GM12873 (cell line): Measurements from ENCODE around the gene MORN3.

Experiments
- CTCF ChIP-seq: IDR thresholded peaks from 2 replicates; pipeline ENCODE4 v1.5.1; 2012; ENCODE audit warnings: low read depth, mild to moderate bottlenecking, moderate library complexity, low read length, control low read depth; ENCODE audit not compliant: insufficient read depth; ENCODE audit errors: missing control alignments

The MORN3 gene

GRCh38 chr12:121712190-121712460 lies 42.7 kb upstream of the MORN3 start:
- no peak for TF ChIP-seq CTCF

GRCh38 chr12:121711361-121712189 lies 42.1 kb upstream of the MORN3 start:
- no peak for TF ChIP-seq CTCF

GRCh38 chr12:121709478-121709961 lies 40.1 kb upstream of the MORN3 start:
- no peak for TF ChIP-seq CTCF

GRCh38 chr12:121708313-121709063 lies 39.0 kb upstream of the MORN3 start:
- TF ChIP-seq CTCF: no peak

- no peak for TF ChIP-seq CTCF
Measured at GRCh38 chr12:121705514-121705913, 36.1 kb upstream of the MORN3 start.

- no peak for TF ChIP-seq CTCF
Measured at GRCh38 chr12:121702944-121703343, 33.5 kb upstream of the MORN3 start.

GRCh38 chr12:121701667-121702277 lies 32.3 kb upstream of the MORN3 start:
- no peak for TF ChIP-seq CTCF
